Skeletal muscle satellite cell (primary cell): Measurements from ENCODE around the gene RNF213.
"Not testable (repeated sequence)": the region's sequence is repeated elsewhere in the genome, so short reads cannot be mapped to it uniquely, and the experiment has no call there.

Source experiments
- H3K27me3 ChIP-seq: 2 replicates; pipeline ENCODE4 v1.7.0; 2013; ENCODE audit warnings: low read length; ENCODE audit not compliant: control insufficient read depth, insufficient read depth
- H3K36me3 ChIP-seq: 2 replicates; pipeline ENCODE4 v1.7.0; 2013; ENCODE audit warnings: mild to moderate bottlenecking, control low read depth, low read length; ENCODE audit not compliant: insufficient read depth
- H3K4me1 ChIP-seq: 2 replicates; pipeline ENCODE4 v1.7.0; 2013; ENCODE audit warnings: low read length; ENCODE audit not compliant: control insufficient read depth, insufficient read depth
- H3K4me2 ChIP-seq: 2 replicates; pipeline ENCODE4 v1.7.0; 2013; ENCODE audit warnings: mild to moderate bottlenecking, low read length
- H3K4me3 ChIP-seq: 2 replicates; pipeline ENCODE4 v1.7.0; 2013; ENCODE audit warnings: low read length
- H3K9ac ChIP-seq: 2 replicates; pipeline ENCODE4 v1.7.0; 2013; ENCODE audit warnings: mild to moderate bottlenecking, low read depth, low read length, moderate library complexity
- H3K9me3 ChIP-seq: replicated peaks from 2 replicates; pipeline ENCODE4 v1.7.0; 2013; ENCODE audit warnings: mild to moderate bottlenecking, control low read depth, low read length

Gene RNF213

DNA sequence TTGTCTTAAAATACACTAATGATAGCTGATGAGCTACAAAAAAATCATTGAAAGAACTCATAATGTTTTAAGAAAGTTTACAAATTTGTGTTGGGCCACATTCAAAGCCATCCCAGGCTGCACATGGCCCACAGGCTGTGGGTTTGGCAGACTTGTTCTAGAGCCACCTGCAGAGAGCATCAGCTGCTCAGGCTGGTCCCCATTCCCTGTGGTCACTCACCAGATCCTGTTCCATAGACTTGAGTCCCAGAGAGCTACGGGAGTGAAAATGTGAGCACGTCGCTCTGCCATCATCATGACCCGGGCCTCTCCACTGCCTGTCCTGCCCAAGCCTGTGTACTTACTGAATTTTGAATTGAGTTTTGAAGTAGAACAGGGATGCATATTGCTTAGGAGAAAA, 33.5 kb upstream of the RNF213 start:
- Histone ChIP-seq H3K4me2 (no peak overlapping the region), H3K9ac (no peak overlapping the region), H3K36me3 (no peaks in the 10 kb centered on the region), H3K27me3 (no peaks in the 10 kb centered on the region), H3K4me3 (no peak overlapping the region), H3K9me3 (peaks cover under 1% of the 10 kb centered on the region), H3K4me1 (no peaks in the 10 kb centered on the region)

GRCh38 chr17:80227666-80228065, 33.0 kb upstream of the RNF213 start:
- H3K4me3 ChIP-seq: no peak overlapping the region
- no peak overlapping the region for H3K9ac ChIP-seq
- H3K9me3 ChIP-seq: peaks cover 5% of the 10 kb centered on the region
- peaks cover 3% of the 10 kb centered on the region for H3K36me3 ChIP-seq
- no peak overlapping the region for H3K4me2 ChIP-seq
- H3K4me1 ChIP-seq: no peaks in the 10 kb centered on the region
- H3K27me3 ChIP-seq: no peaks in the 10 kb centered on the region

DNA sequence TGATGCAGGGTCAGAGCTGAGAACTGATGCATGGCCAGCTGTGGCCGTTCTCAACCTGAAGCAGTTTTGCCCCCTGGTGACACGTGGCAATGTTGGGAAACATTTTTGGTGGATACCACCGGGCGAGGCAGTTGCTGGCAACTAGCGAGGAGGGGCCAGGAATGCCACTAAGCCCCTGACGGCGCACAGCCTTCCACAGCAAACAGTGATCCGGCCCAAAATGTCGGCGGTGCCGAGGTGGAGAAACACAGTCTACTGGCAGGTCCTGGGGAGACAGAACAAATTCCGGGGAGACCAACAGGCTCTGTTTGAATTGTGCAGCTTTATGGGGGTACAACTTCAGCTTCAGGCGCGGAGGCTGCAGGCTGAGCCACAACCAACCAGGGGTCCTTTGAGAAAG, 32.2 kb upstream of the RNF213 start:
- Histone ChIP-seq H3K27me3 (no peaks in the 10 kb centered on the region), H3K4me3 (no peak overlapping the region), H3K4me1 (no peaks in the 10 kb centered on the region), H3K4me2 (no peak overlapping the region), H3K9me3 (peaks cover 8% of the 10 kb centered on the region), H3K9ac (no peak overlapping the region), H3K36me3 (peaks cover 8% of the 10 kb centered on the region)

DNA sequence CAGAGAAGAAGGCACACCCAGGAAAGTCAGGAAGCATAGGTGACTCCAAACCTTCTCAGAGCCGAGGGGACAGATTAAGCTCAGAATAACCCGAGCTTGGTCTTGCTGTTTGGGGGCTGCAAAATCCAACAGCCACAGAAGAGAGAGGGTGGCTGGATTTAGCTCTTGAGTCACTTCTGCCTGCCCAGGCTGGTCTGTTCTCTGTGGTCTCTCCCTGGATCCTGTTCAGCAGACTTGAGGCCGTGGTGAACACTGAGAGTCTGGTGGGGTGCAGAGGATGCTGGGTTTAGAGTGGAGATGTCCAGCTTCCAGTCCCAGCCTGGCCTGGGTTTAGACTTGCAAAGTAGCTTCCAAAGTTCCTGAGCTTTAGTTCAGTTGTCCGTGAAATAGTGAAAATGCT, 31.6 kb upstream of the RNF213 start:
- Histone ChIP-seq H3K4me3 (no peak overlapping the region), H3K4me2 (no peak overlapping the region), H3K4me1 (no peaks in the 10 kb centered on the region), H3K9ac (no peak overlapping the region), H3K9me3 (peaks cover 10% of the 10 kb centered on the region), H3K27me3 (no peaks in the 10 kb centered on the region), H3K36me3 (peaks cover 10% of the 10 kb centered on the region)

DNA sequence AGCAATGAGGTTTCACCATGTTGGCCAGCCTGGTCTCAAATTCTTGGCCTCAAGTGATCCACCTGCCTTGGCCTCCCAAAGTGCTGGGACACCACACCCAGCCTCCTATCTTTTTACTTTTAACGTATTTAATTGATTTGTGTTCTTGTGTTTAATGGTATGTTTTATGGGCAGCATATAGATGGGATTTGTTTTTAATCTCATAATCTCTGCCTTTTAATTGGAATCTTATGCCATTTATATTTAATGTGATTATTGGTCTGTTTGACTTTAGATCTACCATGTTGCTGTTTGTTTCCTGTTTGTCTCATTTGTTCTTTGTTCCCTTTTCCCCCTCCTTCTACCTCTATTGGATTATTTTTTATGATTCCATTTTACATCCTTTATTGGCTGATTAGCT, 28.2 kb upstream of the RNF213 start:
- Histone ChIP-seq H3K27me3 (no peaks in the 10 kb centered on the region), H3K36me3 (peaks cover 23% of the 10 kb centered on the region), H3K4me2 (no peak overlapping the region), H3K4me3 (no peak overlapping the region), H3K9me3 (peaks cover 10% of the 10 kb centered on the region), H3K9ac (no peak overlapping the region), H3K4me1 (no peaks in the 10 kb centered on the region)

- Histone ChIP-seq H3K4me1 (no peaks in the 10 kb centered on the region), H3K36me3 (peaks cover 27% of the 10 kb centered on the region), H3K4me2 (no peak overlapping the region)
These were observed 27.4 kb upstream of the RNF213 start for GRCh38 chr17:80233202-80233601.

DNA sequence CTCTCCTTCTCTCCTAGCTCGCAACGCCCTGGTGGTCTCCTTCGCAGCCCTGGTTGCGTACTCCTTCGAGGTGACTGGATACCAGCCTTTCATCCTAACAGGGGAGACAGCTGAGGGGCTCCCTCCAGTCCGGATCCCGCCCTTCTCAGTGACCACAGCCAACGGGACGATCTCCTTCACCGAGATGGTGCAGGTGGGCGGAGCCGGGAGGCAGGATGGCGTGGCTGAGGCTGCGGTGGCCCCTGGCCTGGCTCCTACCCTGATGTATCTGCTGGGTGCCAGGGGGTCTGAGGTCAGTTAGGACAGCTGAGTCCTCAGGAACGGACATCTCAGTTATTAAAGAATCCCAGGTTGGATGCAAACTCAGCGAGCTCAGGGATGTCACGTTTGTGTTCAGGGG, 23.7 kb upstream of the RNF213 start:
- H3K4me1 ChIP-seq: no peaks in the 10 kb centered on the region
- no peak overlapping the region for H3K4me3 ChIP-seq
- H3K27me3 ChIP-seq: no peaks in the 10 kb centered on the region
- H3K4me2 ChIP-seq: no peak overlapping the region
- no peak overlapping the region for H3K9ac ChIP-seq
- H3K9me3 ChIP-seq: peaks cover 10% of the 10 kb centered on the region
- H3K36me3 ChIP-seq: peaks cover 32% of the 10 kb centered on the region

More at GRCh38 chr17:80233202-80233601, 27.4 kb upstream of the RNF213 start:
- peaks cover 10% of the 10 kb centered on the region for H3K9me3 ChIP-seq
- no peaks in the 10 kb centered on the region for H3K27me3 ChIP-seq
- no peak overlapping the region for H3K4me3 ChIP-seq
- no peak overlapping the region for H3K9ac ChIP-seq

DNA sequence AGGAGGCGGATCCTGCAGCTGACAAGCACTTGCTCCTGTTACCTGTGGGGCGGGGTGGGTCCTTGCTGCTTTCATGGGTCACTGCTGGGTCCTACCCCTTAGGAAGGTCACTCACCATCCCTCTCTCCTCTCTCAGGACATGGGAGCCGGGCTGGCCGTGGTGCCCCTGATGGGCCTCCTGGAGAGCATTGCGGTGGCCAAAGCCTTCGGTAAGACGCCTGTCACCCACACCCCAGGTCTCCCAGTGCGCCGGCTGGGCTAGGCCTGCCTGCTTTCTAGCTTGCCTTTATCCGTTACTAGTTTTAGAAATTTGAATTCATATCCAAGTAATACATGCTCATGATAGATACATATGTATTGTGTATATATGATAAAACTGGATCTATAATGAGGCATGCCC, 23.3 kb upstream of the RNF213 start:
- Histone ChIP-seq H3K9ac (no peak overlapping the region), H3K4me1 (no peaks in the 10 kb centered on the region), H3K36me3 (peaks cover 31% of the 10 kb centered on the region), H3K4me2 (no peak overlapping the region), H3K9me3 (peaks cover 7% of the 10 kb centered on the region), H3K27me3 (no peaks in the 10 kb centered on the region), H3K4me3 (no peak overlapping the region)

GRCh38 chr17:80242505-80242904, 18.1 kb upstream of the RNF213 start:
- H3K4me3 ChIP-seq: no peak overlapping the region
- no peaks in the 10 kb centered on the region for H3K27me3 ChIP-seq
- no peaks in the 10 kb centered on the region for H3K9me3 ChIP-seq
- H3K36me3 ChIP-seq: peaks cover 23% of the 10 kb centered on the region
- no peak overlapping the region for H3K9ac ChIP-seq
- no peak overlapping the region for H3K4me2 ChIP-seq
- H3K4me1 ChIP-seq: no peaks in the 10 kb centered on the region

GRCh38 chr17:80243526-80244433, 16.9 kb upstream of the RNF213 start:
- Histone ChIP-seq H3K9ac (no peak overlapping the region), H3K4me3 (no peak overlapping the region), H3K4me2 (no peak overlapping the region), H3K27me3 (no peaks in the 10 kb centered on the region), H3K4me1 (no peaks in the 10 kb centered on the region), H3K36me3 (peaks cover 20% of the 10 kb centered on the region), H3K9me3 (no peaks in the 10 kb centered on the region)

- H3K27me3 ChIP-seq, H3K4me1 ChIP-seq, H3K4me3 ChIP-seq, H3K9ac ChIP-seq, H3K9me3 ChIP-seq, H3K4me2 ChIP-seq: not testable (repeated sequence)
- H3K36me3 ChIP-seq: peaks cover 20% of the 10 kb centered on the region
These were observed 16.2 kb upstream of the RNF213 start for GRCh38 chr17:80244448-80244847.

- Histone ChIP-seq H3K27me3 (no peaks in the 10 kb centered on the region), H3K4me1 (no peaks in the 10 kb centered on the region), H3K4me2 (no peak overlapping the region), H3K9ac (no peak overlapping the region), H3K9me3 (no peaks in the 10 kb centered on the region), H3K36me3 (peaks cover 20% of the 10 kb centered on the region), H3K4me3 (no peak overlapping the region)
These were observed 15.7 kb upstream of the RNF213 start for GRCh38 chr17:80244871-80245509.
